H9 (cell line): ENCODE data around the gene CLEC3B. TPM values are rescaled to one million over a fixed set of nuclear protein-coding genes. Genes with fewer than 3 reads are reported as not detected.

ENCODE experiments used
- DNase-seq: peaks from one replicate; pipeline ENCODE4 v3.0.0-alpha.2; 2017
- H2AFZ ChIP-seq: one replicate; pipeline ENCODE4 v1.6.1; 2013; ENCODE audit warnings: mild to moderate bottlenecking, low read length, control low read depth, moderate library complexity
- H2AK5ac ChIP-seq: 2 replicates; pipeline ENCODE4 v1.6.1; 2013; ENCODE audit warnings: low read length, control low read depth, mixed read lengths; ENCODE audit not compliant: insufficient read length
- H2BK120ac ChIP-seq: one replicate; pipeline ENCODE4 v1.6.1; 2013; ENCODE audit warnings: low read depth, mild to moderate bottlenecking, low read length, control low read depth, inconsistent platforms; ENCODE audit not compliant: poor library complexity, severe bottlenecking
- H2BK12ac ChIP-seq: 2 replicates; pipeline ENCODE4 v1.6.1; 2013; ENCODE audit warnings: low read length, control low read depth, mixed read lengths, low read depth; ENCODE audit not compliant: insufficient read length
- H2BK15ac ChIP-seq: 2 replicates; pipeline ENCODE4 v1.6.1; 2013; ENCODE audit warnings: low read depth, low read length, control low read depth
- H2BK20ac ChIP-seq: one replicate; pipeline ENCODE4 v1.6.1; 2013; ENCODE audit warnings: low read depth, mild to moderate bottlenecking, low read length, control low read depth, inconsistent platforms; ENCODE audit not compliant: poor library complexity, severe bottlenecking
- H2BK5ac ChIP-seq: 2 replicates; pipeline ENCODE4 v1.6.1; 2013; ENCODE audit warnings: low read length, control low read depth, mixed read lengths; ENCODE audit not compliant: insufficient read length
- H3K14ac ChIP-seq: 2 replicates; pipeline ENCODE4 v1.6.1; 2013; ENCODE audit warnings: low read length, control low read depth; ENCODE audit not compliant: insufficient read depth
- H3K18ac ChIP-seq: 2 replicates; pipeline ENCODE4 v1.6.1; 2013; ENCODE audit warnings: low read depth, mild to moderate bottlenecking, mixed read lengths, low read length, control low read depth; ENCODE audit not compliant: insufficient read length
- H3K23ac ChIP-seq: 2 replicates; pipeline ENCODE4 v1.6.1; 2013; ENCODE audit warnings: low read length, control low read depth, mixed read lengths, low read depth; ENCODE audit not compliant: insufficient read length
- H3K23me2 ChIP-seq: 2 replicates; pipeline ENCODE4 v1.6.1; 2013; ENCODE audit warnings: low read depth, mild to moderate bottlenecking, mixed read lengths, low read length, control low read depth; ENCODE audit not compliant: insufficient read length, poor library complexity, severe bottlenecking
- H3K27ac ChIP-seq: 2 replicates; pipeline ENCODE4 v1.5.1; 2013; ENCODE audit warnings: low read length, control low read depth, mixed read lengths, low read depth; ENCODE audit not compliant: insufficient read length
- H3K27me3 ChIP-seq: 2 replicates; pipeline ENCODE4 v1.6.1; 2013; ENCODE audit warnings: low read length, control low read depth, inconsistent platforms; ENCODE audit not compliant: insufficient read depth
- H3K4ac ChIP-seq: 2 replicates; pipeline ENCODE4 v1.6.1; 2013; ENCODE audit warnings: low read depth, mild to moderate bottlenecking, control low read depth, inconsistent platforms, low read length, moderate library complexity
- H3K4me1 ChIP-seq: 2 replicates; pipeline ENCODE4 v1.6.1; 2013; ENCODE audit warnings: low read length, control low read depth, inconsistent platforms; ENCODE audit not compliant: insufficient read depth
- H3K4me2 ChIP-seq: 2 replicates; pipeline ENCODE4 v1.6.1; 2013; ENCODE audit warnings: low read length, control low read depth, mixed read lengths; ENCODE audit not compliant: insufficient read length, insufficient read depth
- H3K56ac ChIP-seq: 2 replicates; pipeline ENCODE4 v1.6.1; 2013; ENCODE audit warnings: low read depth, mild to moderate bottlenecking, mixed read lengths, low read length, control low read depth; ENCODE audit not compliant: insufficient read length
- H3K79me1 ChIP-seq: 2 replicates; pipeline ENCODE4 v1.6.1; 2013; ENCODE audit warnings: low read depth, mild to moderate bottlenecking, moderate library complexity, low read length, control low read depth, inconsistent platforms; ENCODE audit not compliant: insufficient read depth, poor library complexity, severe bottlenecking
- H3K79me2 ChIP-seq: 2 replicates; pipeline ENCODE4 v1.6.1; 2013; ENCODE audit warnings: low read length, control low read depth, inconsistent platforms; ENCODE audit not compliant: insufficient read depth
- H3K9ac ChIP-seq: 2 replicates; pipeline ENCODE4 v1.6.1; 2013; ENCODE audit warnings: low read length, control low read depth, mixed read lengths; ENCODE audit not compliant: insufficient read length; ENCODE audit errors: extremely low read depth
- H3K9me3 ChIP-seq: one replicate; pipeline ENCODE4 v1.6.1; 2013; ENCODE audit warnings: low read depth, low read length, inconsistent platforms; ENCODE audit not compliant: control insufficient read depth
- H3T11ph ChIP-seq: one replicate; pipeline ENCODE4 v1.6.1; 2013; ENCODE audit warnings: mild to moderate bottlenecking, low read length, control low read depth, inconsistent platforms
- H4K20me1 ChIP-seq: one replicate; pipeline ENCODE4 v1.6.1; 2013; ENCODE audit not compliant: control insufficient read depth, insufficient read length, insufficient read depth
- H4K5ac ChIP-seq: 2 replicates; pipeline ENCODE4 v1.6.1; 2013; ENCODE audit warnings: low read depth, mild to moderate bottlenecking, mixed read lengths, low read length, control low read depth; ENCODE audit not compliant: insufficient read length
- H4K8ac ChIP-seq: replicated peaks from 2 replicates; pipeline ENCODE4 v1.6.1; 2013; ENCODE audit warnings: low read length, control low read depth, mixed read lengths, low read depth; ENCODE audit not compliant: insufficient read length
- H4K91ac ChIP-seq: 2 replicates; pipeline ENCODE4 v1.6.1; 2013; ENCODE audit warnings: low read depth, mild to moderate bottlenecking, moderate library complexity, mixed read lengths, low read length, control low read depth; ENCODE audit not compliant: insufficient read length
- H3K27ac Mint-ChIP-seq, 3 experiments: 2 replicates in 2 of 3; 3 replicates in 1 of 3; pipeline ENCODE4 v1.8.0; 2020 to 2021; ENCODE audit warnings: mixed read lengths in 3 of 3, mild to moderate bottlenecking in 1 of 3, moderate library complexity in 1 of 3
- H3K27me3 Mint-ChIP-seq: 2 replicates; pipeline ENCODE4 v1.8.0; 2021; ENCODE audit warnings: low read depth, mild to moderate bottlenecking, moderate library complexity, mixed read lengths
- H3K36me3 Mint-ChIP-seq, 3 experiments: 2 replicates in 2 of 3; 3 replicates in 1 of 3; pipeline ENCODE4 v1.8.0; 2020 to 2021; ENCODE audit warnings: low read depth in 3 of 3, mixed read lengths in 3 of 3; ENCODE audit not compliant: insufficient read depth in 1 of 3
- H3K4me1 Mint-ChIP-seq, 2 experiments: 2 replicates each; pipeline ENCODE4 v1.8.0; 2020; ENCODE audit warnings: mixed read lengths in 2 of 2
- H3K4me3 Mint-ChIP-seq, 2 experiments: 2 replicates in 1 of 2; 3 replicates in 1 of 2; pipeline ENCODE4 v1.8.0; 2020 to 2021; ENCODE audit warnings: mild to moderate bottlenecking in 2 of 2, mixed read lengths in 2 of 2, moderate library complexity in 1 of 2
- H3K9me3 Mint-ChIP-seq, 2 experiments: 2 replicates in 1 of 2; 3 replicates in 1 of 2; pipeline ENCODE4 v1.8.0; 2020; ENCODE audit warnings: mild to moderate bottlenecking in 2 of 2, mixed read lengths in 2 of 2, moderate library complexity in 1 of 2
- CTCF ChIP-seq: fragments of 200-600 bp; sonication (generic); conservative IDR thresholded peaks from 3 replicates; pipeline ENCODE4 v1.8.0; 2021; ENCODE audit warnings: antibody characterized with exemption, mild to moderate bottlenecking
- WGBS: extraction: QIAGEN DNeasy Blood & Tissue Kit; methylation state at CpG from one replicate; pipeline ENCODE4 v1.1.7; 2013; ENCODE audit warnings: missing lambda C conversion rate, low lambda C conversion rate, mixed read lengths; ENCODE audit not compliant: insufficient read length; ENCODE audit errors: extremely low coverage; 5-methylcytosine and 5-hydroxymethylcytosine counted together
- total RNA-seq: library from RNA; stranded (reverse); gene quantifications from 2 replicates; pipeline ENCODE4 v1.2.1, GENCODE V29; 2021

The CLEC3B gene
- total RNA-seq, 1 experiment from 2014 or later, result not detected

- Mint-ChIP-seq H3K36me3 (peaks cover 37 to 54% (median 48%) of the 10 kb centered on the region in 3 experiments), H3K9me3 (peaks cover 13 to 16% of the 10 kb centered on the region in 2 experiments; a peak in 4 of 5 replicates), H3K27ac (no peak overlapping the region), H3K4me1 (peaks cover 13 to 17% of the 10 kb centered on the region in 2 experiments), H3K27me3 (no peaks in the 10 kb centered on the region), H3K4me3 (no peak overlapping the region)
- Histone ChIP-seq H2BK120ac (no peak overlapping the region), H2BK20ac (no peak overlapping the region), H4K5ac (no peak overlapping the region), H3K27ac (no peak overlapping the region), H4K8ac (no peak overlapping the region), H4K20me1 (no peaks in the 10 kb centered on the region), H2BK15ac (no peak overlapping the region), H3K27me3 (no peaks in the 10 kb centered on the region), H2BK12ac (no peak overlapping the region), H3K56ac (no peak overlapping the region), H2BK5ac (no peak overlapping the region), H3K4ac (no peak overlapping the region), H2AK5ac (no peak overlapping the region), H4K91ac (no peak overlapping the region), H3K18ac (no peak overlapping the region), H3K9me3 (no peaks in the 10 kb centered on the region), H3K4me1 (peaks cover 5% of the 10 kb centered on the region; the same call in 1 of the 2 replicates), H3K79me2 (peaks cover 16% of the 10 kb centered on the region; the same call in 1 of the 2 replicates), H3K14ac (no peak overlapping the region), H3T11ph (no peak overlapping the region), H2AFZ (no peak overlapping the region), H3K4me2 (no peak overlapping the region), H3K23ac (no peak overlapping the region), H3K79me1 (peaks cover 7% of the 10 kb centered on the region), H3K9ac (no peak overlapping the region), H3K23me2 (no peaks in the 10 kb centered on the region)
- DNase-seq, result no peak
- no peak for TF ChIP-seq CTCF
- WGBS, result no CpG with 5 or more reads among the region's 6 CpGs
Measured at GRCh38 chr3:44987332-44987731, 38.8 kb upstream of the CLEC3B start.
